Tibial nerve (tissue), 4 donors: Measurements from ENCODE around the gene RPS6KA5. TPM values are rescaled to one million over a fixed set of nuclear protein-coding genes. Genes with fewer than 3 reads are reported as not detected.

ENCODE experiments used
- DNase-seq, 2 donors: peaks; one replicate each; pipeline ENCODE4 v3.0.0-alpha.2; 2019; ENCODE audit warnings: low spot score in 2 of 2
- H3K27ac ChIP-seq, 4 donors: fragments of 200-600 bp; sonication (generic) in 3 of 4; one replicate each; pipeline ENCODE4 v1.5.1; 2017 to 2019; ENCODE audit warnings: mild to moderate bottlenecking in 1 of 4
- H3K27me3 ChIP-seq, 2 donors: fragments of 200-600 bp; sonication (generic) in 1 of 2; one replicate each; pipeline versions ENCODE4 v1.5.1 to v1.6.0; 2017 to 2019
- H3K36me3 ChIP-seq, 3 donors: fragments of 200-600 bp; sonication (generic); one replicate each; pipeline ENCODE4 v1.5.1; 2018 to 2019
- H3K4me1 ChIP-seq, 4 donors: fragments of 200-600 bp; sonication (generic) in 3 of 4; one replicate each; pipeline ENCODE4 v1.5.1; 2017 to 2019
- H3K4me3 ChIP-seq, 4 donors: fragments of 200-600 bp; sonication (generic) in 3 of 4; one replicate each; pipeline ENCODE4 v1.5.1; 2017 to 2019; ENCODE audit warnings: mild to moderate bottlenecking in 1 of 4, moderate library complexity in 1 of 4
- H3K9me3 ChIP-seq, 4 donors: fragments of 200-600 bp; sonication (generic) in 3 of 4; one replicate each; pipeline ENCODE4 v1.5.1; 2017 to 2019
- EP300 ChIP-seq, 2 donors: sonication (generic); formaldehyde crosslinking; IDR thresholded peaks; one replicate each; pipeline ENCODE4 v1.6.1; 2017; ENCODE audit warnings: antibody characterized with exemption in 2 of 2, mild to moderate bottlenecking in 1 of 2
- POLR2A ChIP-seq, 2 donors: fragments of 450-650 bp; IDR thresholded peaks; one replicate each; pipeline ENCODE4 v1.6.1; 2017; ENCODE audit warnings: antibody characterized with exemption in 2 of 2, mild to moderate bottlenecking in 2 of 2, moderate library complexity in 2 of 2
- WGBS, 2 donors: methylation state at CpG; one replicate each; pipeline ENCODE4 v1.1.5; 2018; 5-methylcytosine and 5-hydroxymethylcytosine counted together
- total RNA-seq, 4 donors: library from RNA; depleted of rRNA; stranded (reverse); fragments of >200 nt; gene quantifications; one replicate each; pipeline ENCODE4 v1.1.0, GENCODE V29; 2016
- TF ChIP-seq, protein P1 (sequence below), 5 experiments: fragments of 200-600 bp in 3 of 5; fragments of 450-650 bp in 2 of 5; sonication (generic) in 3 of 5; IDR thresholded peaks; one replicate each; pipeline ENCODE4 v1.5.1; 2016 to 2019; ENCODE audit warnings: antibody characterized with exemption in 5 of 5, mild to moderate bottlenecking in 3 of 5, moderate library complexity in 2 of 5

Gene RPS6KA5
- total RNA-seq, 4 donors from 2014 or later = 8.4 to 12.7 (median 10.1) TPM

DNA sequence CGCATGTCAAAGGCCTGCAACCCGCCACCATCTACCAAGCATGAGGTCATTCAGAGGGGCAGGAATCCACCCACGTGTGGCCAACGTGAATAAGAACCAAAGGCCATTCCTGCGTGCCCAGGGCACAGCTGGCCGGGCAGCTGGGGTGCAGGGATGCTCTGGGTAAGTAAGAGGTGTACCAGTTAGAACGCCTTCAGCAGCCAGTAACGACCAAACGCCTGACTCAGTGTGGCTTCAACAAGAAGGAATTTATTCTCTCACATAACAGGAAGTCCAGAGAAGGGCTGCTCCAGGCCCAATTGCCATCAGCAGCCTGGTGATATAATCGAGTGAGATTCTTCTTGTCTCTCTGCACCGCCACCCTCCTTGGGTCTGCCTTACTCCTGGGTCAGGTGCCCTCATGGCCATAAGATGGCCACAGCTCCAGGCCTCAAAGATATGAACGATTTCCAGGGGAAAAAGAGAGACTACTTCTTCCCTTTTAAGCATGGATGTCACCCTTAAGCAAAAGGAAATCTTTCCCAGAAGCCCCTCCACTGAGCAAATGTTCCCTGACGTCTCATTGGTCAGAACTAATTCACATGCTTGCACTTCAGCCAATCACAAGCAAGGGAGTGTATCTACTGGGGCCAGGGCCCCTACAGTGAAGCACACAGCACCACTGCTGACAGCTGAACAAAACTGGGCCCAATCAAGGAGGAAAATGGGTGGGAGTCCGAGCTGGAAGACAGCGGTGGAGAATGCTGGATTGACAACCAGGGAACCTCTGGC, 251.5 kb downstream of the RPS6KA5 start:
- peaks cover 0 to 30% (median 6%) of the 10 kb centered on the region in 4 donors for H3K4me1 ChIP-seq
- 83 to 91% methylated on average over 15 of the region's 15 CpGs for WGBS, 2 donors

DNA sequence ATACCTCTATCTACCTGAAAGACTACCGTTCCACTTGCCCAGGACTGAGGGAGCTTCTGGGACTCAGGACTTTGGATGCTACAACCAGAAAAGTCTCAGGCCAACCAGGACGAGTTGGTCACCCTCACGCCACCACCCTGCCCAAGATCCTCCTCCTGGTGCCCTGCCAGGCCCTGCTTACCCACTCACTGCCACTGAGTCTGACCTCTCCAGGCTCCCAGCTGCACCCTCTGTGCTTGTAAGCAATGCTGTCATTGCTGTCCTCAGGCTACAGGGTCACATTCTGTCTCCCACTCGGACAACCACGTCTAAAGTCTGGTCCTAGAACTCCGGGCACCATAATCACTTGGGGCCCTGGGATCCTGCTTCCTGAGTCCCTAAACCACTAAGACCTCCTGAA, 253.4 kb downstream of the RPS6KA5 start:
- Histone ChIP-seq H3K36me3 (no peaks in the 10 kb centered on the region), H3K4me1 (peaks cover 0 to 35% (median 6%) of the 10 kb centered on the region in 4 donors), H3K27me3 (no peaks in the 10 kb centered on the region), H3K27ac (peak overlapping the region in 2 of 4 donors; percentile 34 to 47), H3K9me3 (no peaks in the 10 kb centered on the region), H3K4me3 (no peak overlapping the region)
- WGBS, 2 donors = 66% methylated on average over 6 of the region's 6 CpGs
- TF ChIP-seq POLR2A (IDR thresholded peaks at IDR 0.05) = no peak
- DNase-seq = no peak

More for the DNA sequence above, 251.5 kb downstream of the RPS6KA5 start:
- Histone ChIP-seq H3K9me3 (no peaks in the 10 kb centered on the region), H3K27ac (peak overlapping the region in 1 of 4 donors; percentile 28), H3K4me3 (no peak overlapping the region), H3K36me3 (no peaks in the 10 kb centered on the region), H3K27me3 (no peaks in the 10 kb centered on the region)
- TF ChIP-seq POLR2A (IDR thresholded peaks at IDR 0.05) (no peak), EP300 (IDR thresholded peaks at IDR 0.05) (no peak)
- TF ChIP-seq, protein P1, sequence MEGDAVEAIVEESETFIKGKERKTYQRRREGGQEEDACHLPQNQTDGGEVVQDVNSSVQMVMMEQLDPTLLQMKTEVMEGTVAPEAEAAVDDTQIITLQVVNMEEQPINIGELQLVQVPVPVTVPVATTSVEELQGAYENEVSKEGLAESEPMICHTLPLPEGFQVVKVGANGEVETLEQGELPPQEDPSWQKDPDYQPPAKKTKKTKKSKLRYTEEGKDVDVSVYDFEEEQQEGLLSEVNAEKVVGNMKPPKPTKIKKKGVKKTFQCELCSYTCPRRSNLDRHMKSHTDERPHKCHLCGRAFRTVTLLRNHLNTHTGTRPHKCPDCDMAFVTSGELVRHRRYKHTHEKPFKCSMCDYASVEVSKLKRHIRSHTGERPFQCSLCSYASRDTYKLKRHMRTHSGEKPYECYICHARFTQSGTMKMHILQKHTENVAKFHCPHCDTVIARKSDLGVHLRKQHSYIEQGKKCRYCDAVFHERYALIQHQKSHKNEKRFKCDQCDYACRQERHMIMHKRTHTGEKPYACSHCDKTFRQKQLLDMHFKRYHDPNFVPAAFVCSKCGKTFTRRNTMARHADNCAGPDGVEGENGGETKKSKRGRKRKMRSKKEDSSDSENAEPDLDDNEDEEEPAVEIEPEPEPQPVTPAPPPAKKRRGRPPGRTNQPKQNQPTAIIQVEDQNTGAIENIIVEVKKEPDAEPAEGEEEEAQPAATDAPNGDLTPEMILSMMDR (IDR thresholded peaks at IDR 0.05) = no peak
- DNase-seq = no peak

GRCh38 chr14:90805662-90806540, 254.5 kb downstream of the RPS6KA5 start:
- no peak for TF ChIP-seq EP300 (IDR thresholded peaks at IDR 0.05)
- TF ChIP-seq, protein P1 (IDR thresholded peaks at IDR 0.05) = no peak
- TF ChIP-seq POLR2A (IDR thresholded peaks at IDR 0.05) = no peak
- peak overlapping the region in 1 of 4 donors; percentile 8 for H3K27ac ChIP-seq
- peaks cover 0 to 35% (median 6%) of the 10 kb centered on the region in 4 donors for H3K4me1 ChIP-seq
- DNase-seq = no peak
- WGBS, 2 donors = 59 to 69% methylated on average over 21 of the region's 21 CpGs
- H3K27me3 ChIP-seq = no peaks in the 10 kb centered on the region
- H3K36me3 ChIP-seq = no peaks in the 10 kb centered on the region
- H3K9me3 ChIP-seq = no peaks in the 10 kb centered on the region
- no peak overlapping the region for H3K4me3 ChIP-seq

DNA sequence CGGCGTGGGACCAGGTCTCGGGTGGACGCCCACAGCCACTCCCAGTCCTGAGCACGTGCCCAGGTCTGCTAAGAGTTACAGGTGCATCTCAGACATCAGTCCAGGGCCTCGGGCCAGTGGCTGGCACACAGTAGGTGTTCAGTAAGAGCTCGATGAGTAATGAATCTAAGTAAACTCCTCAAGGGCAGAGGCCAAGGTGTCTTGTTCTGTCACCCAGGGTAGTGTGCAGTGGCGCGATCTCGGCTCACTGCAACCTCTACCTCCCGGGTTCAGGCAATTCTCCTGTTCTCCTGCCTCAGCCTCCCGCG, 255.4 kb downstream of the RPS6KA5 start:
- TF ChIP-seq POLR2A (IDR thresholded peaks at IDR 0.05) (no peak), EP300 (IDR thresholded peaks at IDR 0.05) (no peak)
- TF ChIP-seq, protein P1 (IDR thresholded peaks at IDR 0.05) = no peak
- H3K36me3 ChIP-seq = no peaks in the 10 kb centered on the region
- H3K27me3 ChIP-seq = no peaks in the 10 kb centered on the region
- no peak overlapping the region for H3K27ac ChIP-seq
- no peak overlapping the region for H3K4me3 ChIP-seq
- H3K9me3 ChIP-seq = no peaks in the 10 kb centered on the region
- DNase-seq = no peak
- WGBS, 2 donors = 91 to 95% methylated on average over 13 of the region's 13 CpGs
- peaks cover 0 to 35% (median 6%) of the 10 kb centered on the region in 4 donors for H3K4me1 ChIP-seq

DNA sequence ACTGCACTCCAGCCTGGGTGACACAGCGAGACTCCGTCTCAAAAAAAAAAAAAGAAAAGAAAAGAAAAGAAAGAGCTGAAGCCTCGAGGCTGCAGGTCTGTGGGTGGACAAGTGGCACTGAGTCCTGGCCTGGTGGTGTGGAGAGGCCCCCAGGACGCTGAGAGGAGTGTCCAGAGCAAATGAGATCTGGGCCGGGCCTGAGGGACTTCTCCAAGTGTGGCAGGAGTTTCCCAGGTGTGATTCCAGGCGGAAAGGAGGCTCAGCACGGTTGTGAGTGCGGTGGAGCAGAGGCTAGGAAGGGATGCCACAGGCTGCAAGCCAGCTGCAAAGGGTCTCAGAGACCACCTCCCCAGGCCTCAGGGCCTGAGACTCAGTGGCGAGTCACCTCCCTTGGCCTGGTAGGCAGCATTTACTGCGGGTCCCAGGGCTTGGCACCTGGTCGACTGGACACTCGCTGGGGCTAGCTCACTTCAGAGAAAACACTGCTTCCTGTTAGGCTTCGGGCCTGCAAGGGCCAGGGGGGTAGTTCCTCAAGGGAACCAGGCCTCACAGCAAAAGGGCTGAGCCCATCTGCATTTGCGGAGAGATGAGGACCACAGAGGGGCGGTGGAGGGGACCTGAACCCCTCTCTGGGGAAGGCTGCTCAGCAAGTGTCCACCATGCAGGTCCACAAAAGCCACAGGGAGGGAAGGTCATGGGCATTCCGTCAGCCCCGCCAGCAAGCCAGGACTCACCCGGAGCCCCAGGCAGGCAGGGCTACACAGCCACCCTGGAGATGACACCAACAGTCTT, 256.0 kb downstream of the RPS6KA5 start:
- no peak for TF ChIP-seq POLR2A (IDR thresholded peaks at IDR 0.05)
- no peak for TF ChIP-seq EP300 (IDR thresholded peaks at IDR 0.05)
- TF ChIP-seq, protein P1 (IDR thresholded peaks at IDR 0.05) = no peak
- no peaks in the 10 kb centered on the region for H3K9me3 ChIP-seq
- H3K27me3 ChIP-seq = no peaks in the 10 kb centered on the region
- H3K27ac ChIP-seq = peak overlapping the region in 1 of 4 donors; percentile 3
- H3K4me1 ChIP-seq = peaks cover 0 to 35% (median 6%) of the 10 kb centered on the region in 4 donors
- no peak for DNase-seq
- H3K4me3 ChIP-seq = no peak overlapping the region
- H3K36me3 ChIP-seq = no peaks in the 10 kb centered on the region
- 81 to 83% methylated on average over 16 to 18 of the region's 18 CpGs for WGBS, 2 donors
